Left cardiac atrium (tissue), 4 donors: Measurements from ENCODE around the gene ENOX2. TPM values are rescaled to one million over a fixed set of nuclear protein-coding genes. Genes with fewer than 3 reads are reported as not detected.

Experiments used
- ATAC-seq, 2 donors: fragments of 200-7000 bp; cut with Tn5 transposase; one replicate each; pipeline ENCODE4 v1.9.1; 2020; ENCODE audit warnings: mild to moderate bottlenecking in 2 of 2, moderate library complexity in 2 of 2
- DNase-seq: peaks from one replicate; pipeline ENCODE4 v3.0.0-alpha.2; 2020
- intact Hi-C, 2 donors: fragments of 100-400 bp; cut with DNase I; formaldehyde crosslinking; loops; one replicate each; pipeline versions ENCODE4 v1.14.1 to v1.15.1; 2022 to 2023
- total RNA-seq, 2 donors: library from RNA; stranded (reverse); fragmentation: NEBNext Ultra II Directional; extraction: Animal tissue kit (Norgen Biotek cat#: 25700); gene quantifications; one replicate each; pipeline ENCODE4 v1.2.1, GENCODE V29; 2021
- donor health status: DM: no; HTN: yes; CAD: no.
- donor health status: DM: no; HTN: yes; CAD: no; lungs with severe emphysema.
- donor health status: DM: yes; HTN: yes; CAD: no.
- donor health status: Dilated cardiomyopathy.

Gene ENOX2
- total RNA-seq, 2 donors from 2014 or later: 13.7 to 15.9 TPM

DNA sequence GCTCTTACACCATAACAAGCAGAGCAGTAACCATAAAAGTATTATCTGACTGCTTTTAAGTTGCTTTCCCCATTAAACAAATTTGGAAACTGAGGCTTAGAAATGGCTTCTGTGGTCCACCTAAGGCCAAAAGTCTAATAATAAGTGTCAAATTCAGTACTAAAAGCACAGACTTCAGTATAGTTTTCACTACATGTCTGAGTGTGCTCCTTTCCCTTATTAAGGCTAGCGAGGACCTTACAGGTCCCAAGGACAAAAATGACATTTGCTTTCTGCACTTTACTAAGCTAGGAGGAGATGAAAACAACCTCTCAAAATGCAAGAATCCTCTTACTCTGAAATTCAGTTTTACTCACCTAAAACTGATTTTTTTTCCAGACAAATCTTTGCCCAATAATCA lies 127.2 kb downstream of the ENOX2 start:
- intact Hi-C loops: no loop called here
- ATAC-seq (no peak), DNase-seq (no peak)

DNA sequence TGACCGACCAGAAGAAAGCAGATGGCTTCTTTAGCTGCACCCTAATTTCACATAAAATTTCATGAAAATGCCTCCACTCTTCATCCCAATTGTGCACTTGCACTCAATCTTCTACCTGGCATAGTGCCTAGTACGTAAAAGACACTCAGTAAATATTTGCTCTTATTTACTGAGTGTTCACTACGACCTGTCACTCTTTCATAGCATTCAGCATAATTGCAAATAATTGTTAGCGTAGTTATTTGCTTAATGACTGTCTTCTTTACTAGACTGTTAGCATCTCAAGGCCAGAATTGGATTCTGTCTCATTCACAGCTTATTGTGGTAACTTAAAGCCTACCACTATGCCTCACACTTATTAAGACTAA lies 130.2 kb downstream of the ENOX2 start:
- no peak for DNase-seq
- intact Hi-C loops: no loop called here
- ATAC-seq: no peak

DNA sequence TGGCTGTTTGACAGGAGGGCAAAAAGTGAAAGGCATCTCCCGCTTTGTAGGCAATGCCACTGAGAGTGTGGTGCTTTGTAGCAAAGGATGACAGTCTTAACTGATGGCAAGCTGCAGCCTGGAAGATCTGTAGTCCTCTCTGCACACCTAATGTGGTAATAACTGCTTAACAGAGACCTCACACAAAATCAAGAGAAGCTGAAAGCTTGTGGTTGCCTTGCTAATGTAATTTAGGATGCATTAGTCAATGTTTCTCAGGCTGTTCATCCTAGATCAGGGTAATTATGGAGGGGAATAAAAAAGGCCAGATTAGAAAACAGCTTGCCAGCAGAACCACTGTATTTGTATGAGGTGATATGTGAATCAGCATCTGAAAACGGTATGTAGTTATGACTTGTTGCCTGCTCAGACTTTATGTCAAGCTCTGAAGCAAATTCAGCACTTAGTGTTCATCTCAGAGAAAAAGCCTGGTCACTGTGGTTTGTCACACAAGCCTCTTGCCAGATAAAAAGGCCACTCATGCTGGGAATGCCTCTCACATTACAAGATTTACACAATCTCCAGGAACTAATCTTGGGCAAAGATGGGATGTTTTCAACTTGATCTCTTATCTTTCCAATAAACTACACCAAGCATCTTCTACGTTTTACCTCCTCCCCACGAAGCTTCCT lies 130.8 kb downstream of the ENOX2 start:
- no peak for DNase-seq
- intact Hi-C loops: no loop called here
- ATAC-seq: no peak

DNA sequence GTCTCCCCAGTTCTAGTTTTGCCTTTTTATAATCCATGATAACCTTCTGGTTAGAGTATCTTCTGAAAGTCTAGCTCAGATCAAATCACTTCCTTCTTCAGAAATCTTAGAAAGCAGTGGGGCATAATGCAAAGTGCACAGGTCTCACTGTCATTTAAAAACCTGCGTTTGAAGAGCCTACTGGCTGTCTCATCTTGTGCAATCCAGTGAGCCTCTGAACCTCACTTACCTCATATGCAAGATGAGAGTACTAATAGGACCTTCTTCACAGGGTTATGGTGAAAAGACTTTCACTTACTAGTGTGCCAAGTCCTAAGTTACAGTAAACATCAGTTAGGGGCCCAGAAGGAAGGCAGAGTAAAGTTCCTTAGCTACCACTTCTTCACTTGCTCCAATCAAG lies 131.4 kb downstream of the ENOX2 start:
- no peak for ATAC-seq
- DNase-seq: no peak
- intact Hi-C loops: no loop called here

DNA sequence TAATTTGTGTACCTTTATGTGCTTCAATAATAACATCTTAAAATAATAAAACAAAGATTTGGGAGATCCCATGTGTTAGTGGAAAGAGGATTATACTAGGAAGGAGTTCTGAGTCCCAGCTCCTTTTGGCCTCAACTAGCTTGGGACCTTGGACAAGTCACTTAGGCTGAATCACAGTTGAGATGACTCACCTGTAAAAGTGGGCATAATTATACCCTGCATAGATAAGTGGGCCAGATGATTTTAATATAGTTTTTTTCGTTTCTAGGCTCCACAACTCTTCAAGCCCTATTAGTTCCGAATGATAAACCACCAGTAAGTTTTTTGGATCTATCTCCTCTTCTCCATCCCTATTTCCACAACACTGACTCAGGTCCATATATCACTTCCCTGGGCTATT lies 131.8 kb downstream of the ENOX2 start:
- DNase-seq (no peak), ATAC-seq (no peak)
- intact Hi-C loops: no loop called here

DNA sequence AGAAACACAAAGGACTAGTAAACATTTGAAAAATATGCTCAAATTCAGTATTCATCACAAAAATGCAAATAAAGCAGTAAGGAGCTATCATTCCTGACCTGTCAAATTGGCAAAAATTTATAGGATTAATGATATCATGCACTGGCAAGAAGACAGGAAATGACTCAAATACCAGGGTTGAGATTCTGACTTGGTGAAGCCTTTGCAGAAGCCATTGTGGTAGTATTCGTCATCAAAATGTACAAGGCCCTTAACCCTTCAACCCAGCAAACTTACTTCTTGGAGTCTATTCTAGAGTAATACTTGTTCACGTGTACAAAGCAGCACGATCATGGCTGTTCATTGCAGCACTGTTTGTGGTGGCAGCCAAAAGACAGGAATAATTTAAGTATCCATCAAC lies 132.4 kb downstream of the ENOX2 start:
- DNase-seq (no peak), ATAC-seq (peak in 1 of 2 donors; percentile 31)
- intact Hi-C loops: no loop called here

DNA sequence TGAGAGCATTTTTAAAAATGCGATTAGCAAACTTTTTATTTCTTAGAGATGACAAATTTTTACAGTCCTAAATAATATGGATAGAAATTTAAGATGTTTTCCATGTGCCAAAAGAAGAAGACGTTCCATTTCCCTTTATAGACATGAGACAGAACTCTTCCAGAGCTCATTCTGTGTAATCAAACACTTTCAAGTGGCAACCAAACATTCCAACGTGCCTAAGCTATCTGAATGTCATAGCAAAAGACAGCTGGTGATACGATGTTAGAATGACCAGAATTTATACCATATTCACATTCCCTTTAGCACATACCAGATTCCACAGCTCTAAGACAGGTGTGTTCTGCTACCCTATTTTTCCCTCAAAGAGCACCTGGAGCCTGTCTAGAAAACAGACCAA lies 133.2 kb downstream of the ENOX2 start:
- intact Hi-C loops: no loop called here
- no peak for DNase-seq
- ATAC-seq: peak in 1 of 2 donors; percentile 23

DNA sequence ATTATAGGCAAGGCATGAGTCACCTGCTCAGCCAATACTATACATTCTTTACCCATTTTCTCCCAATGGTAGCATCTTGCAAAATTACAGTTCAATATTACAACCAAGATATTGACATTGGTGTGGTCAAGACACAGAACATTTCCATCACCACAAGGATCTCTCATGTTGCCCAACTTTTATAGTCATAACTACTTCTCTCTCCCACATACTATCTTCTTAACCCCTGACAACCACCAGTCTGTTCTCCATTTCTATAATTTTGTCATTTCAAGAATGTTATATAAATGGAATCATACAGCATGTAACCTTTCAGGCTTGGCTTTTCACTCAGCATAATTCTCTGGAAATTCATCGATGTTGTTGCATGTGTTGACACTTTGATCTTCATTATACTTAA lies 144.9 kb downstream of the ENOX2 start:
- intact Hi-C loops: no loop called here
- DNase-seq (no peak), ATAC-seq (no peak)

DNA sequence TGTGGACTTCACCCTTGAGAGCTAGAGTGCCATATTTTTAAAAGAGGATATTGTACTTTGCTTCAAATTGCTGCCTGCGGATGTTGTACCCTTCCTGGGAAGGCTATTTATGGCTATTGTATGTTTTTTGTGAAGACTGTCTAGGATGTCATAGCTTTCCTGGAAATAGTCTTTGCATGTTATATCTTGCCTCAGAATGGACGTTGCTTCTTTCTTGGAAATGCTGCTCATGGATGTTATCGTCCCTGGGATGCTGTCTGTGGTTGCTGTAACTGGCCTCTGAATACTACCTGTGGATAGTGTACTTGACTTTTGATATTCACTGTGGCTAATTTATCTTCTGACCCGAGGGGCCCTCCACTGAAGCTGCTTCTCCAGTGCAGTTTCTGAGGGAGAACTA lies 146.8 kb downstream of the ENOX2 start:
- DNase-seq (no peak), ATAC-seq (no peak)
- intact Hi-C loops: no loop called here

DNA sequence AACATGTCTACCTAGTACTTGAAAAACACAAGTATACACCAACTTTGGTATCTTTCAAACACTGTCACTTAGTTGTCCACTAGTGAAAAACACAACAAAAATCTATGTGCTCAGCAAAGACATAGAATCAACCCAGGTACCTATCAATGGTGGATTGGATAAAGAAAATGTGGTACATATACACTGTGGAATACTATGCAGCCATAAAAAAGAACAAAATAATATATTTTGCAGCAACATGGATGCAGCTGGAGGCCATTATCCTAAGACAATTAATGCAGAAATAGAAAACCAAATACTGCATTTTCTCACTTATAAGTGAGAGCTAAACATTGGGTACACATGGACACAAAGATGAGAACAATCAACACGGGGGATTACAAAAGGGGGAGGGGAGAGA lies 148.7 kb downstream of the ENOX2 start:
- ATAC-seq (no peak), DNase-seq (no peak)
- intact Hi-C loops: no loop called here

DNA sequence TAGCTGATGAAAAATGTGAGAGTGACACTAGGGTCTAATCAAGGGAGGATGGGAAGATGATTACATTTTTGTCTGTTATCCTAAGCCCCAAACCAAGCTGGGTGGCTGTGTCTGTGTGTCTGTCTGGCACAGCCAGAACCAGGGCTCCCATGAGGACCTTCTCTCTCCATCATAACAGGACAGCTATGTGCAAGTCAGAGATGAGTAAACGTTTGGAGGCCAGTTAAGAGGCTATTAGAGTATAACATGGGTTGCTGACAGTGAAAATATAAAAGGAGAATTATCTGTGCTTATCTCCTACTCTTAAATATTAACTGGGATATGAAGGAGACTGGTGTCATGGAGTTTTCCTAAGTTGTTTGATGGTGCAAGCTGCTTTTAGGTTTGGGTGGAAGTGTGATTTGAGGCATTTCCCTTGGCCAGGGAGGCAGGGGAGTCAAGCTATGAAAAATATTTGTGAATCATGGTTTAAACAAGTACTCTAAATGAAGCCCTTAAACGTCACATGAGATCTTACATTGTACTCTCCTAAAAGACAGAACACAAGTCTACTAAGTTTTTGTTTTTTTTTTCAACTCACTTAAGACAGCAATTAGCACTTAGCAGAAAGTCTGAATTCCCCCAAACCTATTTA lies 156.2 kb downstream of the ENOX2 start:
- no peak for ATAC-seq

DNA sequence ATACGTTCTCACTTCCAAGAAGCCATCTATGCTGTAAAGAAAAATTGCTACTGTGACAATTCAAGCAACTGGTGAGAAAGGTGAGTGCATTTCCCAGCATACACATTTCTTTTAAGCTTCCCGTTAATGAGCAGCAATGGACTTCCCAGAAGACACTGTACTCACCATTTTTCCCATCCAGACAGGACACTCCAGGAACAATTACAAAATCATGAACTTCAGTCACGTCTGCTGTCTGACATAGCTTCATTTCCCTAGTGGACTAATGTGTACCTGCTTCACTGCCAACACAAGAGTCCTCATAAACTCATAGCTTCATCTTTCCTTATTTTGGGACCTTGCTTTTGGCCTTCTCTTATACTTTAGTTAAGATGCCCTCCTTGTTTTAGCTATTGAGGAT lies 156.9 kb downstream of the ENOX2 start:
- intact Hi-C loops: no loop called here
- no peak for ATAC-seq
- DNase-seq: no peak

More for the DNA sequence above, 156.2 kb downstream of the ENOX2 start:
- DNase-seq: no peak
- intact Hi-C loops: no loop called here

DNA sequence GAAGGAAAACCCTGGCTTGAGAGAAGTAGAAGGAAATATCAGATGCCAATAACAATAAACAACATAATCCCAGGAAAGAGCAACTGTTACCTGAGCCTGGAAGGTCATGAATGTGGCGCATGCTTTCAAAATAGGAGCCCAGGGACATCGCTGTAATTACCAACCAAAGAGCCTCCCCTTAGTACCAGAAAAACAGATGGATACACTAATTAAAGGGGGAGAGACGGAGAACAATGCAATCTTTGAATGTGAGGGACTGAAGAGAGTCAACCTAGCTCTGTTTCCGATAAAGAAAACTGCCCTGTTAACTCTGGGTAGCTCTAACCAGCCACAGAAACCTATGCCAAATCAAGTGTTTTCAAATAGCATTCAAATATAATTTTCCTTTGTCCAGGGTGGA lies 161.4 kb downstream of the ENOX2 start:
- intact Hi-C loops: no loop called here
- ATAC-seq: no peak

DNA sequence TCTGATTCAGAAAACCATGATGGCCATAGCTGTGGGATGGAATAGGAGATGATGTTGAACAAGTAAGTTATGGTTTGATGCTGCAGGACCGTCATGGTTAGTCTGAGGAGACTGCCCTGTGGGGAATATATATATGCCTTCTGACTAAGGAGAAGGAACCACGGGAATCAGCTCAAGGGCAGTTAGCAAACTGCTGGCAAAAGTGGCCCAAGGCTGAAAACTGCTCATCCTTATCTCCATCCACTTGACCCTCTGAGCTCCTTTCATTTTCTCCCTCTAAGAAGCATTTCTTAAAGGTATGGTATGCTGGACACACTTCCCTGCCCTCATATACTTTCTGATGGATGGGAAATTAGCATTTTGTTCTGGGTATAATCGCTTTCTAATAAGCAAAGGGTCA lies 161.9 kb downstream of the ENOX2 start:
- ATAC-seq: no peak
- intact Hi-C loops: no loop called here
- DNase-seq: no peak

More for the DNA sequence above, 161.4 kb downstream of the ENOX2 start:
- no peak for DNase-seq

DNA sequence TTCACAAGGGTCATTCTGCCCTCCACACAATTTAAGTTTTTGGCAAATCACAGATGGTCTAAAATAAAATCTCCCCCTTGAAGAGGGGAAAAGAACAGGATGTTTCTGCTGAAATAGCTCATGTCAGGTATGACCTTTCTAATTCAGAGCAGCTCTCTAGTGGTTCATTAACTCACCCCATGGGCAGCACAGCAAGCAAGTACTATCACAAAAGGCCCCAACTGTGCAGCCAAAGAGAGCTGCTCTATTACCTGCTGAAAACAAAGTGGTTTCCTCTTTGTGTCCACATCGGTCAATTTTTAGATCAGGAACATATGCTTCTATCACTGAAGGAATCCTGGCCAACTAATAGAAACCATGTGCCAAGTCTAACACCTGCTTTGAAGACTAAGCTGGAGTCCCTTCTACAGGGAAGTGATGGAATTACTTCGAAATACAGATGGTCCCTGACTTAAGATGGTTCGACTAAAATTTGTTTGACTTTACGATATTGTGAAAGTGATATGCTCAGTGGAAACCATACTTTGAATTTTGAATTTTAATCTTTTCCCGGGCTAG lies 164.3 kb downstream of the ENOX2 start:
- intact Hi-C loops: no loop called here
- ATAC-seq (no peak), DNase-seq (no peak)

DNA sequence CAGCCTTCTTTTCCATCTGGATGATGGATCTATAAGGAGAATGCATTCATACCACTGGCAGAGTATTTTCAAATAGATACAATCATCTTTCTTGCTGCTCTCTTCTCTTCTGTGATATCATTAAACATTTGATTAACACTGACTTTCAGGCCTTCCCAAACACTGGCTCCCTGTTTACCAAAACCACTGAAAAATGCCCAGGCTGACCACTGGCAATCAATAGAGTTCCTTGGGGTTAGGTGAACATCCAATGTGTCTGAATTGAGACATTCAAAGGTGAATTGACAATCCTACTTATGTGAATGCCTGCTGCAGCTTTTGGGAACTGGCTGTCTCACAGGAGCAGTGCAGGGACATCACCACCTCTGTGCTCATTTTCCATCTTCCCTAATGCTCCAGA lies 168.3 kb downstream of the ENOX2 start:
- intact Hi-C loops: no loop called here
- DNase-seq: no peak
- ATAC-seq: no peak

DNA sequence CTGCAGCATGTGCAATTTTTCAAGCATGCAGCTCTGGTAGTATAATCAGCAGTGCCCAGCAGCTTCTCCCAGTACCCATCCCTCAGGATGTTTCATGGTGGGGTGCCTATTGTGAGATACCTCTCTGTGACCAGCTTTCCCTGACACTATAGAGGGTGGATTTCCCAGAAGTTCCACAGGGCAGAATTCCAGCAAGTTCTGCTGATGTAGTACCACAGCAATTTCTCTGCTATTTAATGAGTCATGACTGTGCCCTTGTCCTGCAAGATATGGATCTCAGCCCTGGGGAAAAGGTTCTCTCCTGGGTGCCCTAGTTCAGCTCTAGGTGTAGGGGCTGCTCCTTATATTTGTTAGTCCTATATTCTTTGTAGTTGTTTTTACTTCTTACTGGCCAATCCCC lies 174.8 kb downstream of the ENOX2 start:
- ATAC-seq (no peak), DNase-seq (no peak)
- intact Hi-C loops: no loop called here

DNA sequence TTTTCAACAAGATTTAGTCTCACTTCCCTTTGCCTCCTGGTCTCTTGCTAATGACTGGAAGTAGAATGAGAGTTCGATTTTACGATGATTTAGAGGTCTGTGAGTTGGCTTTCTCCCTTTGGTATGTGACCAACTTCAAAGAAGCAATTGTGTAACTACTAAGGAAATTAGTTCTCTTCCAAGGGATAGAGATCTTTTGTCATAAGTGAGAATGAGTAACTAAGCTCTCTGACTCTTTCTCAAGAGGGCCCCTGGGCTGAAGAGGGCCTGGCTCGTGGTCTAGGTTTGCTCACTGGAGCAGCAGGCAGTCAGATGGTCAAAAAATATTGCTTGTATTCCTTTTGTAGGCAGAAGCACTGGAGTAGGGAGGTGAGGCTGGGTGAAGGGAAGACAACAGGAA lies 176.3 kb downstream of the ENOX2 start:
- ATAC-seq (no peak), DNase-seq (no peak)
- intact Hi-C loops: no loop called here

DNA sequence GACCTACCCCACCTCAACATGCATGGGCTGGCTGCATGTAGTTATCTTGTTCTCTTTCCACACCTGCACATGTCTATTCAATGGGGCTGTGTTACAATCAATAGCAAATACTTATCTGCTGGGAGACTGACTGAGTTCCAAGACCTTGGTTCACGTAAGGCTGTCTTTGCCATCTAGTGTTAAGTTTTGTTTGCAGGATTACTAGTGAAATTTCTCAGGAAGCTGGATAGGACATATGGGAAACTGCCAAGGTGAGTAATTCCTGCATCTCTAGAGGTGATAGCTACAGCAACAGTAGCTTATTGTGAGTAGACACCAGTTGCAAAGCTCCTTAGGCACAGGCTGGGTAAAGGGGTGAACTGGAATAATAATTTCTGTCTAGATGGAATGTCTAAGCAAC lies 177.5 kb downstream of the ENOX2 start:
- intact Hi-C loops: no loop called here
- ATAC-seq (no peak), DNase-seq (no peak)

DNA sequence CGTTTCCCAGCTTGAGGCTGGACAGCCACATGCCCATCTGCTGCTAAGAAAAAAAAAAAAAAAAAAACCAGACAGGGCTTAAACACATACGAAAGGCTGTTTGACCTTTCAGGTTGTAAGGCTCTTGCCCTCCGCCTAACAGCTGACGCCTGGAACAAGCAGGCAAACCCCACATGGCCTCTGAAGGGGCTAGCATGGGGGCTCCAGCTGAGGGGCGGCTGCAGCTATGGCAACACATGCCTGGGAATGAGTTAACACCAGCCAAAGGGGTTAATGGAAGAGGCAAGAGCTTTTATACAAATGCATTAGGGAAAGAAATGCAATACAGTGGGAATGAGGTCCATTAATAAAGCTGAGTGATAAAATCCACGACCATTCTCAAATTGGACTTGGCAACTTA lies 183.6 kb downstream of the ENOX2 start:
- intact Hi-C loops: no loop called here
- no peak for DNase-seq
- no peak for ATAC-seq

DNA sequence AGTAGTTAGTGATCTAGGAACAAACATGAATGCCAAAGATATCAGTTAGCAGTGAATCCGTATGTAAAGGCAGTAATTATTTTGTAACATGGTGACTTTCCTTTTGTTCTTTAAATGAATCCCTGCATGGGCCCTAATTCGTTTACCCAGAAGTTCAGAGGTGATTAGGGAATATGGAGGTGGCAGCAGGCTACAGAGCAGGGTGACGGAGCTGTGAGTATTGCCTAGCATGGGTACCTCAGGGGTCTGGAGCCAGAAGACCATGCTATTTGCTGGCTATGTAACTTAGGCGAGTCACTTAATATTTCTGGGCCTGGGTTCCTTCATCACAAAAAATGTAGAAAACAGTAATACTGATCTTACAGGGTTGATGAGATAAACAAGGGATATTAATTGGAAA lies 184.9 kb downstream of the ENOX2 start:
- ATAC-seq (no peak), DNase-seq (no peak)
- intact Hi-C loops: no loop called here
